Endothelial cell of umbilical vein (primary cell): Measurements from ENCODE around the gene RALGPS1. TPM values are rescaled to one million over a fixed set of nuclear protein-coding genes. Genes with fewer than 3 reads are reported as not detected.

Experiments used
- BruUV-seq: library from RNA; stranded (reverse); fragments of 400-500 nt; replicated peaks from 2 replicates; lab custom pipeline; 2021; lab: Mats Ljungman, UMichigan
- CTCF ChIA-PET: fragments of 300-600, 350-600 bp; sonication (Branson Sonifier 250); formaldehyde crosslinking; loops from one replicate; lab custom pipeline; 2021; ENCODE audit warnings: antibody characterized with exemption, inconsistent platforms; lab: Charles Lee
- POLR2A ChIA-PET: fragments of 300-600, 350-600 bp; sonication (Branson Sonifier 250); formaldehyde crosslinking; loops from one replicate; lab custom pipeline; 2021; ENCODE audit warnings: antibody characterized with exemption, inconsistent platforms; lab: Charles Lee
- DNase-seq: peaks from one replicate; pipeline ENCODE4 v3.0.0-alpha.2; 2011; ENCODE audit warnings: low read depth, low spot score
- FAIRE-seq: peaks from 2 replicates; lab custom pipeline; 2011; peaks lifted over from hg19 to GRCh38; lab: Jason Lieb, UNC
- H2AFZ ChIP-seq: 2 replicates; pipeline ENCODE4 v1.6.0; 2012; ENCODE audit warnings: low read depth, low read length, control low read depth, inconsistent platforms
- H3K27ac ChIP-seq: 2 replicates; pipeline ENCODE4 v1.5.1; 2011; ENCODE audit warnings: low read depth, mild to moderate bottlenecking, control low read depth, low read length, moderate library complexity; ENCODE audit not compliant: insufficient read depth
- H3K27me3 ChIP-seq, 2 experiments: 2 replicates each; pipeline versions ENCODE4 v1.6.0 to v1.6.1; 2011; ENCODE audit warnings: low read length in 2 of 2, mixed read lengths in 1 of 2; ENCODE audit not compliant: control insufficient read depth in 2 of 2, insufficient read depth in 2 of 2
- H3K36me3 ChIP-seq, 2 experiments: 2 replicates in 1 of 2; 3 replicates in 1 of 2; pipeline ENCODE4 v1.5.1; 2011; ENCODE audit warnings: low read length in 2 of 2, mild to moderate bottlenecking in 1 of 2, moderate library complexity in 1 of 2; ENCODE audit not compliant: control insufficient read depth in 2 of 2, insufficient read depth in 2 of 2; ENCODE audit errors: extremely low read depth in 1 of 2
- H3K4me1 ChIP-seq: 3 replicates; pipeline ENCODE4 v1.5.1; 2011; ENCODE audit warnings: mild to moderate bottlenecking, low read length; ENCODE audit not compliant: control insufficient read depth, insufficient read depth; ENCODE audit errors: extremely low read depth
- H3K4me2 ChIP-seq: 2 replicates; pipeline ENCODE4 v1.6.1; 2011; ENCODE audit warnings: low read length, control low read depth, mixed read lengths; ENCODE audit not compliant: insufficient read depth
- H3K4me3 ChIP-seq, 3 experiments: fragments of 200-600 bp in 1 of 3; sonication (generic), shearing (Covaris generic) in 1 of 3; replicated peaks in 1 of 3; 2 replicates each; pipeline ENCODE4 v1.5.1; 2011 to 2016; ENCODE audit warnings: control low read depth in 3 of 3, low read length in 3 of 3, mild to moderate bottlenecking in 2 of 3, inconsistent platforms in 1 of 3, low read depth in 1 of 3, moderate library complexity in 1 of 3; ENCODE audit not compliant: insufficient read depth in 1 of 3
- H3K79me2 ChIP-seq: 2 replicates; pipeline ENCODE4 v1.6.0; 2012; ENCODE audit warnings: low read length, inconsistent platforms; ENCODE audit not compliant: control insufficient read depth, insufficient read depth
- H3K9ac ChIP-seq: replicated peaks from 2 replicates; pipeline ENCODE3; 2011; ENCODE audit warnings: low read length, control low read depth; ENCODE audit not compliant: insufficient read depth; ENCODE audit errors: extremely low read depth
- H3K9me1 ChIP-seq: replicated peaks from 3 replicates; pipeline ENCODE4 v1.6.0; 2011; ENCODE audit warnings: mild to moderate bottlenecking, low read length; ENCODE audit not compliant: control insufficient read depth, insufficient read depth; ENCODE audit errors: extremely low read depth
- H3K9me3 ChIP-seq: replicated peaks from 2 replicates; pipeline ENCODE4 v1.5.1; 2012; ENCODE audit warnings: low read length, inconsistent platforms; ENCODE audit not compliant: control insufficient read depth, insufficient read depth
- H4K20me1 ChIP-seq: replicated peaks from 2 replicates; pipeline ENCODE3; 2011; ENCODE audit warnings: mild to moderate bottlenecking, low read length; ENCODE audit not compliant: control insufficient read depth, insufficient read depth; ENCODE audit errors: extremely low read depth
- CTCF ChIP-seq, 2 donors: IDR thresholded peaks; 1 replicate in 1 of 2; 2 replicates in 1 of 2; pipeline ENCODE4 v1.5.1; 2011; ENCODE audit warnings: low read length in 2 of 2, mild to moderate bottlenecking in 2 of 2, moderate library complexity in 2 of 2, control low read depth in 1 of 2, inconsistent platforms in 1 of 2, low read depth in 1 of 2; ENCODE audit not compliant: insufficient read depth in 1 of 2; ENCODE audit errors: extremely low read depth in 1 of 2
- EZH2 ChIP-seq: IDR thresholded peaks from 2 replicates; pipeline ENCODE4 v1.6.1; 2012; ENCODE audit warnings: borderline replicate concordance, low read depth, mild to moderate bottlenecking, moderate library complexity, low read length, inconsistent platforms; ENCODE audit not compliant: severe bottlenecking
- FOS ChIP-seq: IDR thresholded peaks from 2 replicates; pipeline ENCODE4 v1.6.1; 2011; ENCODE audit warnings: mild to moderate bottlenecking, low read length, moderate library complexity, borderline replicate concordance; ENCODE audit not compliant: insufficient read depth
- GATA2 ChIP-seq: IDR thresholded peaks from 2 replicates; pipeline ENCODE4 v1.7.0; 2011; ENCODE audit warnings: low read depth, mild to moderate bottlenecking, moderate library complexity, mixed read lengths, low read length; ENCODE audit not compliant: insufficient read length, insufficient read depth
- JUN ChIP-seq: IDR thresholded peaks from 2 replicates; pipeline ENCODE4 v1.6.1; 2011; ENCODE audit warnings: borderline replicate concordance, low read depth; ENCODE audit not compliant: insufficient read length, insufficient read depth
- MYC ChIP-seq: IDR thresholded peaks from one replicate; pipeline ENCODE4 v1.6.1; 2011; ENCODE audit warnings: mild to moderate bottlenecking, low read depth, low read length
- POLR2A ChIP-seq: IDR thresholded peaks from 2 replicates; pipeline ENCODE4 v1.6.1; 2012; ENCODE audit warnings: low read depth, mild to moderate bottlenecking, control low read depth, low read length
- POLR2AphosphoS5 ChIP-seq: IDR thresholded peaks from 2 replicates; pipeline ENCODE4 v1.6.1; 2012; ENCODE audit warnings: low read depth, mild to moderate bottlenecking, control low read depth, low read length, moderate library complexity; ENCODE audit not compliant: insufficient read depth
- dilution Hi-C: fragments of 300-500 bp; cut with MboI; formaldehyde crosslinking; loops from one replicate; pipeline ENCODE4 v1.15.0; 2019; ENCODE audit warnings: low sequenced_read_pairs; ENCODE audit not compliant: extremely low pct_ligation_motif_present
- intact Hi-C: fragments of 100-400 bp; cut with micrococcal nuclease; formaldehyde crosslinking; loops from one replicate; pipeline ENCODE4 v1.10.0; 2022
- polyA plus RNA-seq, 4 experiments: library from polyadenylated mRNA; depleted of rRNA in 3 of 4; stranded (reverse) in 3 of 4; unstranded in 1 of 4; fragments of >200 nt; gene quantifications; 2 replicates each; pipeline versions ENCODE4 v1.2.1 to v1.2.3, GENCODE V29; 2011 to 2012; ENCODE audit warnings: missing spikeins in 1 of 4
- total RNA-seq: library from RNA; stranded (reverse); gene quantifications from 2 replicates; pipeline ENCODE4 v1.2.3, GENCODE V29; 2021
- TF ChIP-seq, protein P1 (sequence below): IDR thresholded peaks from 2 replicates; pipeline ENCODE4 v1.6.1; 2011; ENCODE audit not compliant: insufficient read depth, insufficient read length

RALGPS1 gene
- total and polyA plus RNA-seq, 2 donors (not counting 3 experiments of a cell fraction or from before 2014, with no cell fraction given), result 3.8 to 5.5 TPM

DNA sequence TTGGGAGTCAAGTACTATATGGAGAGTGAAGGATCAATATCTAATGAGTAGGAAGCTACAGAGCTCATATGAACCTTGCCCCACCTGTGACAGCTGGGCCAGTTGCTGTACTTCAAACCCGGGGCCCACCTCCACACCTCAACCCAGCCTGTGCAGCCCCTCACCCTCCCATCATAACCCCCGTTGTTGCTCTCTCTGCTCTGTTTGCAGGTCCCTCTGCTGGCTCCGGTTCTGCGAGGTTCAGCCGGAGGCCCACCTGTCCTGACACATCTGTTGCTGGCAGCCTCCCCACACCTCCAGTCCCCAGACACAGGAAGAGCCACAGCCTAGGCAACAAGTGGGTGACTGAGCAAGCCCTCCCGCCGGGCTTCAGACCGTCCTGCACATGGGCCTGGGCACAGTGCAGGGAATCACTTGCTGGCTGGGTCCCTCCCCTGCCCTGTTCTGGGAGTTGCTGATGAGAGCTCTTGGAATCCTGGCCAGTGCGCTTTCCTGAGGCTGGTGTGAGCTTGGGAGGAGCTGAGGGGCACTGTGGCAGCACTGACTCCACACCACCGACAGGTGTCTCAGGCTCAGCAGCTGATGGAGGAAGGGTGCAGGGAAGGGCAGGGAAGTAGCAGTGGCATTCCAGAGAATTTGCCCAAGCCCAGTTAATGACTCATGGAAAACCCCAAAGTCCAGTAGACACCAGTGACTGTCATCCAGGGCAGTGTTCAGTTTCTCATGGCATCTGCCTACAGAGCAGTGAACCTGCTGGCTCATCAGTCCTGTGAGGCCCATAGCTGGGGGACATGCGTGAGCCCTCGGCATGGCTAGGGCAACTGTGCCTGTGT lies 280.5 kb downstream of the RALGPS1 start:
- Histone ChIP-seq H3K9ac (no peak overlapping the region), H3K79me2 (no peaks in the 10 kb centered on the region), H3K4me1 (no peaks in the 10 kb centered on the region), H3K9me1 (no peaks in the 10 kb centered on the region), H4K20me1 (no peaks in the 10 kb centered on the region), H3K27ac (no peak overlapping the region), H3K36me3 (no peaks in the 10 kb centered on the region), H2AFZ (no peak overlapping the region), H3K4me3 (no peak overlapping the region), H3K4me2 (no peak overlapping the region), H3K9me3 (no peaks in the 10 kb centered on the region), H3K27me3 (no peaks in the 10 kb centered on the region)
- BruUV-seq, result no TSS peak
- FAIRE-seq (no peak), DNase-seq (no peak)
- dilution Hi-C loops (no loop called here), intact Hi-C loops (no loop called here)
- POLR2A ChIA-PET, result no interaction called here
- TF ChIP-seq, protein P1, sequence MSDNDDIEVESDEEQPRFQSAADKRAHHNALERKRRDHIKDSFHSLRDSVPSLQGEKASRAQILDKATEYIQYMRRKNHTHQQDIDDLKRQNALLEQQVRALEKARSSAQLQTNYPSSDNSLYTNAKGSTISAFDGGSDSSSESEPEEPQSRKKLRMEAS, result no peak
- no peak for TF ChIP-seq CTCF (IDR thresholded peaks at IDR 0.05; ENCODE audit: extremely low read depth in 1 of 2, insufficient read depth in 1 of 2, low read depth in 1 of 2, low read length in 2 of 2)
- TF ChIP-seq EZH2, result no peak
- TF ChIP-seq POLR2A, result no peak
- TF ChIP-seq FOS, result no peak
- TF ChIP-seq MYC, result no peak
- TF ChIP-seq GATA2, result no peak
- TF ChIP-seq POLR2AphosphoS5, result no peak
- TF ChIP-seq JUN, result no peak
- CTCF ChIA-PET, result interaction anchor here (1.2 to 10.9 kb wide), 5 partner anchors 10 to 254 kb away, joined by 3 to 272 read pairs (median 3); partner anchors contain the start of gene ANGPTL2
